AG04449 (cell line): ENCODE measurements around the gene ROBO2.

Experiments
- CTCF ChIA-PET: fragments of 350-600 bp; formaldehyde crosslinking; extraction: SDS; loops from one replicate; lab custom pipeline; 2021; ENCODE audit warnings: antibody characterized with exemption; lab: Yijun Ruan, JAX
- POLR2A ChIA-PET: fragments of 400-600, 350-600 bp; formaldehyde crosslinking; extraction: SDS; loops from one replicate; lab custom pipeline; 2020; ENCODE audit warnings: antibody characterized with exemption, inconsistent platforms; lab: Yijun Ruan, JAX
- DNase-seq: peaks from one replicate; pipeline ENCODE4 v3.0.0-alpha.2; 2010; ENCODE audit warnings: low read depth, low spot score
- H3K4me3 ChIP-seq: 2 replicates; pipeline ENCODE4 v1.5.1; 2011; ENCODE audit warnings: low read depth, mild to moderate bottlenecking, control low read depth, low read length
- CTCF ChIP-seq: IDR thresholded peaks from one replicate; pipeline ENCODE4 v1.5.1; 2011; ENCODE audit warnings: mild to moderate bottlenecking, moderate library complexity, low read length, control low read depth, inconsistent platforms; ENCODE audit not compliant: insufficient read depth; ENCODE audit errors: missing control alignments

ROBO2 gene

GRCh38 chr3:77262361-77262760 is 222.5 kb downstream of the ROBO2 start:
- no peak overlapping the region for H3K4me3 ChIP-seq
- no peak for DNase-seq
- POLR2A ChIA-PET = no interaction called here
- CTCF ChIA-PET = interaction anchor here (0.9 kb wide), 1 partner anchor 224 kb away, joined by 3 read pairs; no protein-coding TSS in a partner anchor
- TF ChIP-seq CTCF = no peak

GRCh38 chr3:77267589-77267988 is 227.7 kb downstream of the ROBO2 start:
- H3K4me3 ChIP-seq = no peak overlapping the region
- no peak for TF ChIP-seq CTCF
- ChIA-PET CTCF (no interaction called here), POLR2A (no interaction called here)
- no peak for DNase-seq

GRCh38 chr3:77271306-77271705 is 231.4 kb downstream of the ROBO2 start:
- ChIA-PET CTCF (no interaction called here), POLR2A (no interaction called here)
- no peak for DNase-seq
- no peak for TF ChIP-seq CTCF
- no peak overlapping the region for H3K4me3 ChIP-seq

- no peak for TF ChIP-seq CTCF
- CTCF ChIA-PET = no interaction called here
- H3K4me3 ChIP-seq = no peak overlapping the region
- no peak for DNase-seq
- POLR2A ChIA-PET = no interaction called here
These were observed 231.8 kb downstream of the ROBO2 start for GRCh38 chr3:77271711-77272110.

GRCh38 chr3:77279276-77279675 is 239.4 kb downstream of the ROBO2 start:
- CTCF ChIA-PET = no interaction called here
- no peak overlapping the region for H3K4me3 ChIP-seq
- no peak for DNase-seq
- POLR2A ChIA-PET = no interaction called here
- TF ChIP-seq CTCF = no peak

GRCh38 chr3:77281721-77282120 is 241.8 kb downstream of the ROBO2 start:
- no peak for DNase-seq
- ChIA-PET CTCF (no interaction called here), POLR2A (no interaction called here)
- no peak for TF ChIP-seq CTCF
- H3K4me3 ChIP-seq = no peak overlapping the region
